ENCODE measurements around the gene ADAM10.

GRCh38 chr15:58696738-58697137 is 52.8 kb downstream of the ADAM10 start:
- TF ChIP-seq HOXA7 (CRISPR knock-in tag; IDR thresholded peaks at IDR 0.05; ENCODE audit: borderline replicate concordance) = no peak
- TF ChIP-seq ZBTB44 (tag by site-specific recombination; IDR thresholded peaks at IDR 0.05) = no peak
- no peak for TF ChIP-seq ZNF391 (tag by site-specific recombination; IDR thresholded peaks at IDR 0.05; ENCODE audit: borderline replicate concordance, low read depth)
- no peak for TF ChIP-seq YY1 (tag by site-specific recombination; IDR thresholded peaks at IDR 0.05)
- no peak for TF ChIP-seq CTCF (tag by site-specific recombination; IDR thresholded peaks at IDR 0.05)
- TF ChIP-seq ZNF416 (tag by site-specific recombination; IDR thresholded peaks at IDR 0.05) = no peak
- TF ChIP-seq ZNF843 (tag by site-specific recombination; IDR thresholded peaks at IDR 0.05) = no peak
- TF ChIP-seq ZNF629 (tag by site-specific recombination; IDR thresholded peaks at IDR 0.05) = no peak

All from HEK293 (cell line).